KOPT-K1 (cell line): ENCODE results near the gene FXYD1.

Source experiments
- H3K27ac ChIP-seq: fragments of 200-600 bp; sonication (generic); 2 replicates; pipeline ENCODE4 v1.5.1; 2016; ENCODE audit warnings: antibody characterized with exemption, mild to moderate bottlenecking, low read depth, low read length; ENCODE audit not compliant: poor library complexity, severe bottlenecking
- H3K36me3 ChIP-seq: fragments of 200-600 bp; sonication (generic); 2 replicates; pipeline ENCODE4 v1.5.1; 2017; ENCODE audit warnings: antibody characterized with exemption, mild to moderate bottlenecking, low read length, moderate library complexity; ENCODE audit not compliant: insufficient read depth
- H3K9me3 ChIP-seq: fragments of 200-600 bp; sonication (generic); 2 replicates; pipeline ENCODE4 v1.5.1; 2017; ENCODE audit warnings: antibody characterized with exemption, low read length, mild to moderate bottlenecking; ENCODE audit not compliant: insufficient read depth, poor library complexity, severe bottlenecking

The FXYD1 gene

GRCh38 chr19:35169221-35169995, 30.8 kb downstream of the FXYD1 start:
- Histone ChIP-seq H3K36me3 (peaks cover 53% of the 10 kb centered on the region), H3K27ac (no peak overlapping the region)

GRCh38 chr19:35170359-35171061, 31.9 kb downstream of the FXYD1 start:
- Histone ChIP-seq H3K9me3 (peaks cover 13% of the 10 kb centered on the region), H3K27ac (no peak overlapping the region), H3K36me3 (peaks cover 42% of the 10 kb centered on the region)

More at GRCh38 chr19:35169221-35169995, 30.8 kb downstream of the FXYD1 start:
- peaks cover 24% of the 10 kb centered on the region for H3K9me3 ChIP-seq

GRCh38 chr19:35171730-35172129, 33.1 kb downstream of the FXYD1 start:
- no peak overlapping the region for H3K27ac ChIP-seq
- H3K36me3 ChIP-seq, result peaks cover 30% of the 10 kb centered on the region
- peaks cover under 1% of the 10 kb centered on the region for H3K9me3 ChIP-seq

GRCh38 chr19:35174226-35174625, 35.6 kb downstream of the FXYD1 start:
- Histone ChIP-seq H3K9me3 (peaks cover 8% of the 10 kb centered on the region), H3K27ac (no peak overlapping the region), H3K36me3 (peaks cover 15% of the 10 kb centered on the region; the same call in 1 of the 2 replicates)

- Histone ChIP-seq H3K9me3 (peaks cover 8% of the 10 kb centered on the region), H3K36me3 (no peaks in the 10 kb centered on the region), H3K27ac (no peak overlapping the region)
Observed at GRCh38 chr19:35176181-35176570, 37.6 kb downstream of the FXYD1 start.

- no peak overlapping the region for H3K27ac ChIP-seq
- no peaks in the 10 kb centered on the region for H3K36me3 ChIP-seq
- H3K9me3 ChIP-seq, result peaks cover 8% of the 10 kb centered on the region
Observed at GRCh38 chr19:35177377-35178274, 39.0 kb downstream of the FXYD1 start.

GRCh38 chr19:35178701-35179100, 40.1 kb downstream of the FXYD1 start:
- H3K27ac ChIP-seq, result no peak overlapping the region
- no peaks in the 10 kb centered on the region for H3K36me3 ChIP-seq
- H3K9me3 ChIP-seq, result peaks cover 8% of the 10 kb centered on the region

- H3K9me3 ChIP-seq, result peaks cover 8% of the 10 kb centered on the region
- H3K27ac ChIP-seq, result peak overlapping the region; percentile 32
- no peaks in the 10 kb centered on the region for H3K36me3 ChIP-seq
Observed at GRCh38 chr19:35179830-35180229, 41.2 kb downstream of the FXYD1 start.

- Histone ChIP-seq H3K36me3 (no peaks in the 10 kb centered on the region), H3K27ac (no peak overlapping the region), H3K9me3 (peaks cover 8% of the 10 kb centered on the region)
Observed at GRCh38 chr19:35181387-35181786, 42.8 kb downstream of the FXYD1 start.

GRCh38 chr19:35184267-35184666, 45.6 kb downstream of the FXYD1 start:
- no peaks in the 10 kb centered on the region for H3K36me3 ChIP-seq
- no peak overlapping the region for H3K27ac ChIP-seq
- H3K9me3 ChIP-seq, result no peaks in the 10 kb centered on the region

GRCh38 chr19:35184884-35185283, 46.3 kb downstream of the FXYD1 start:
- Histone ChIP-seq H3K27ac (no peak overlapping the region), H3K9me3 (no peaks in the 10 kb centered on the region), H3K36me3 (no peaks in the 10 kb centered on the region)
